Occipital lobe (tissue), 2 donors: Measurements from ENCODE around the gene TECPR2. TPM values are rescaled to one million over a fixed set of nuclear protein-coding genes. Genes with fewer than 3 reads are reported as not detected.

Experiments
- DNase-seq: peaks from one replicate; lab custom pipeline; 2025; lab: John Stamatoyannopoulos, UW
- total RNA-seq: library from RNA; depleted of rRNA; stranded (reverse); fragments of >200 nt; gene quantifications from one replicate; pipeline ENCODE4 v1.2.3, GENCODE V29; 2014

The TECPR2 gene
- total RNA-seq, 1 donor from 2014 or later = 15.9 TPM

GRCh38 chr14:102424923-102425322 is 62.2 kb downstream of the TECPR2 start:
- no peak for DNase-seq

DNA sequence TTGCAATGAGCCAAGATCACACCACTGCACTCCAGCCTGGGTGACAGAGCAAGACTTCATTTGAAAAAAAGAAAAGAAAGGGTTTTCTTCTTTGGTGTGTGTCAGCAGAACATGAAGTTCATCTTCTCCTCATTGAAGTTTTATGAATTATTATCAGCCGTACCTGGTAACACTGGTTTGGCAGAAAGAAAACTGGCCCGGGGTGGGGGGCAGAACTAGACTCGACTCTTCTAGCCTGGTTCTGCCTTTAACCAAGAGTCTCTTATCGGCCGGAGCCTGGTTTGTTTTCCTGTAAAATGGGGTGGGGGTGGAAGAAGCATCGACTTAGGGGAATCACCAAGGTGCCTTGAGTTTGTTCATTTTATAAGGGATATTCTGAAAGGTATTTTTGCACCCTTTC is 64.1 kb downstream of the TECPR2 start:
- DNase-seq = no peak

GRCh38 chr14:102427642-102428041 is 64.9 kb downstream of the TECPR2 start:
- DNase-seq = no peak

GRCh38 chr14:102430212-102430908 is 67.6 kb downstream of the TECPR2 start:
- no peak for DNase-seq

DNA sequence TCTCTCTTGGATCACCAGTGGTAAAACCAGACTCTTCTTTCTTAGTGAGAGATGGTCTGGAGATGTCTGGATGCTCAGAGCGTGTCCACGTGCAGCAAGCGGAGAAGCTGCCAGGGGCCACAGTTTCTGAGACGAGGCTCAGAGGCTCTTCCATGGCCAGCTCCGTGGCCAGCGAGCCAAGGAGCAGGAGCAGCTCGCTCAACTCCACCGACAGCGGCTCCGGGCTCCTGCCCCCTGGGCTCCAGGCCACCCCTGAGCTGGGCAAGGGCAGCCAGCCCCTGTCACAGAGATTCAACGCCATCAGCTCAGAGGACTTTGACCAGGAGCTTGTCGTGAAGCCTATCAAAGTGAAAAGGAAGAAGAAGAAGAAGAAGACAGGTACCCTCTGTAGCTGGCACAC is 69.0 kb downstream of the TECPR2 start:
- no peak for DNase-seq

DNA sequence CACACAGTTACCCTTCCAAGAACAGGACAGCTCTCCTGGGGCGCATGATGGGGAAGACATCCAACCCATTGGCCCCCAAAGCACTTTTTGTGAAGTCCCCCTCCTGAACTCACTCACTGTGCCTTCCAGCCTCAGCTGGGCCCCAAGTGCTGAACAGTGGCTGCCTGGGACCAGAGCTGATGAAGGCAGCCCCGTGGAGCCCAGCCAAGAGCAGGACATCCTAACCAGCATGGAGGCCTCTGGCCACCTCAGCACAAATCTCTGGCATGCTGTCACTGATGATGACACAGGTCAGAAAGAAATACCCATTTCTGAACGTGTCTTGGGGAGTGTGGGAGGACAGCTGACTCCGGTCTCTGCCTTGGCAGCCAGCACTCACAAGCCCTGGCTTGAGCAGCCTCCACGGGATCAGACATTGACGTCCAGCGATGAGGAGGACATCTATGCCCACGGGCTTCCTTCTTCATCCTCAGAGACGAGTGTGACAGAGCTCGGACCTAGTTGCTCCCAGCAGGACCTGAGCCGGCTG is 72.0 kb downstream of the TECPR2 start:
- DNase-seq = no peak

GRCh38 chr14:102437997-102438915 is 75.5 kb downstream of the TECPR2 start:
- peak; percentile 77 for DNase-seq

GRCh38 chr14:102439556-102439955 is 76.8 kb downstream of the TECPR2 start:
- no peak for DNase-seq

- DNase-seq = no peak
These were observed 77.7 kb downstream of the TECPR2 start for GRCh38 chr14:102440392-102440791.

- DNase-seq = no peak
These were observed 79.8 kb downstream of the TECPR2 start for GRCh38 chr14:102442241-102443211.

DNA sequence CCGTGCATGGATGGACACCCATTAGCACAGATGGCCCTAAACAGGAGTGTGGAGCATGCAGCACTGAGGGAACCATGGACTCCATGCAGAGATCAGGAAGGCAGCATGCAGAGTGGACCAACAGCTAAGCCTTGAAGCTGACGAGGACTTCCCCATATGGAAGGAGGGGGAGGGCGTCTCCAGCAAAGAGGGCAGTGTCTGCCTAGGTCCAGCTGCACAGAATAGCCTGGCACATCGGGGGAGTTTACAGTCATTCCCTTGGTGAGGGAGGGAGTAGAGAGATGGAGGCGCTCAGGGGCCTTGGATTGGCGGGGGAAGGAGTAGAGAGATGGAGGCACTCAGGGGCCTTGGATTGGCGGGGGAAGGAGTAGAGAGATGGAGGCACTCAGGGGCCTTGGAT is 82.3 kb downstream of the TECPR2 start:
- no peak for DNase-seq

DNA sequence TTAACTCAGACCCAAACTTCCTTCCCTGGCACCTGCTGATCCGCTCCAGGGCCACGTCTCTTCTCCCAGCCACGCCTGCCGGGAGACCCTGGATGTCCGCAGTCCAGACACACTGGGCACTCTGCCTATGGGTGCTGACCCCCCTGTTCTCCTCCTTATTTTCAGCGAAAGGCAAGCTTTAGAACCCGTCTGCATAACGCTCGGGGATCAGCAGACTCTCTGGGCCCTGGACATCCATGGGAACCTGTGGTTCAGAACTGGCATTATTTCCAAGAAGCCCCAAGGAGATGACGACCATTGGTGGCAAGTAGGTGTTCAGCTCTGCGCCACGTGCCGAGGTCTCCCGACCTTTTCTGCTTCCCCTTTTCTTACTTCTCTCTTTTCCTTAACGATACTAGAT is 82.9 kb downstream of the TECPR2 start:
- DNase-seq = no peak

- DNase-seq = no peak
These were observed 87.7 kb downstream of the TECPR2 start for GRCh38 chr14:102450206-102451063.

DNA sequence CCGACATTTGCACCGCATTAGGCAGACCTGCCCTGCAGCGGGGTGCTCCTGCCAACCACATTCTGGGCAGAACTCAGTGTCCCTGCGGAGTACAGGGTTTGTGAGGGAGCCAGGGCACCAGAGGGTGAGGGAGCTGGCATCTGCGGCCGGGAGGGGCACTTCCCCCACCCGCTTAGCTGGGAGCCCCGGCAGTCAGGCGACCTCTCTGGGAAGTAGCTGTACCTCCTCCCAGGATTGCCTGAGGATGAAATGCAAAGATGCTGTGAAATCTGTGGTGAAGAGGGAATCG is 88.3 kb downstream of the TECPR2 start:
- no peak for DNase-seq

DNA sequence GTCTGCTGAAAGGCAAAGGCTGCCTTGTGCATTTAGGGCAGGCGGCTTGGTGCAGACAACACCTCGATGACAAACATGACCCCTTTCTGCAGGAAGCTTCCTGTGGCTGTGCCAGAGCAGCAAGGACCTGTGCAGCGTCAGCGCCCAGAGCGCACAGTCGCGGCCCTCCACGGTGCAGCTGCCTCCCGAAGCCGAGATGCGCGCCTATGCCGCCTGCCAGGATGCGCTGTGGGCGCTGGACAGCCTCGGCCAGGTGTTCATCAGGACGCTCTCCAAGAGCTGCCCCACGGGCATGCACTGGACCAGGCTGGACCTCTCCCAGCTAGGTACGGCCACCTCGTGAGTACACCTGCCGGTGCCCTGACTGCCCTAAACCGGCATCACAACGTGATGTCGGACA is 89.6 kb downstream of the TECPR2 start:
- no peak for DNase-seq

GRCh38 chr14:102454711-102455110 is 92.0 kb downstream of the TECPR2 start:
- no peak for DNase-seq

GRCh38 chr14:102457509-102457908 is 94.8 kb downstream of the TECPR2 start:
- DNase-seq = no peak

GRCh38 chr14:102461490-102462338 is 99.0 kb downstream of the TECPR2 start:
- DNase-seq = no peak

- no peak for DNase-seq
These were observed 99.7 kb downstream of the TECPR2 start for GRCh38 chr14:102462391-102462790.

DNA sequence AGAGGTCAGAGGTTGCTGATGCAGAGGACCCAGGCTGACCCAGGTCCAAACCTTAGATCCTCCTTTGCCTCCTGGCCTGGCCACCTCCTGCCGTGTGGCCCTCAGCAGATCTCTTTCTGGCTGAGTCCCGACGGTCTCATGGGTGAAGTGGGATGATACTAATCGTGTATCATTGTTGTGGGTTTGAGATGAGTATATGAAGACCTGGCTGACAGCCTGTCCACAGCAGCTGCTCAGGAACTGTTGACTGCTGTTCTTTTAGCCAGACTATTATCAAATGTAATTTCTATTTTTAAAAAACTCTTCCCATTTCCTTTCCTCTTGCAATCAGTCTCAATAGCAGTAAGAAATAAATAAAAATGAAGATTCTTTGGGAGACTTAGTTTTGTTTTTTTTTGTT is 101.3 kb downstream of the TECPR2 start:
- no peak for DNase-seq
